Subcutaneous adipose tissue (tissue), 4 donors: Measurements from ENCODE around the gene SMIM22. TPM values are rescaled to one million over a fixed set of nuclear protein-coding genes. Genes with fewer than 3 reads are reported as not detected.

Source experiments
- small RNA-seq: library from RNA; depleted of rRNA; stranded (forward); fragments of <200 nt; gene quantifications from one replicate; pipeline ENCODE3, GENCODE V24; 2016
- total RNA-seq, 4 donors: library from RNA; depleted of rRNA; stranded (reverse); fragments of >200 nt; gene quantifications; one replicate each; pipeline ENCODE4 v1.1.0, GENCODE V29; 2016
- TF ChIP-seq, protein P1 (sequence below): fragments of 450-650 bp; IDR thresholded peaks from one replicate; pipeline ENCODE4 v1.5.1; 2016; ENCODE audit warnings: low read depth, mild to moderate bottlenecking, control low read depth, antibody characterized with exemption, moderate library complexity

Gene SMIM22
- total RNA-seq, 4 donors from 2014 or later: not detected

DNA sequence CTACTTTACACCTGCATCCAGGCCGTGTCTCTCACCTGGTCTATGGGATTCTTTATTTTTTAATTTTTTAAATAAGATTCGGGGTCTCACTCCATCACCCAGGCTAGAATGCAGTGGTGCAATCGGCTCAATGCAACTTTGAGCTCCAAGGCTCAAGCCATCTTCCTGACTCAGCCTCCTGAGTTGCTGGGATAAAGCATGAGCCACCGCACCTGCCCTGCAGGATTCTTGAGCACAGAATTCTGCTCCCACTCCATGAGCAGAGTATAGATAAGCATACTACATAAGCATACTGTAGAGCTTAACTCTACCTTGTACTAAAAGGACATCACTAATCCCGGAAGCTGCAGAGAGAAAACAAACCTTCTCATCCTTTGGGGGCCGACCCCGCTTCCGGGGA lies 36.4 kb downstream of the SMIM22 start:
- TF ChIP-seq, protein P1, sequence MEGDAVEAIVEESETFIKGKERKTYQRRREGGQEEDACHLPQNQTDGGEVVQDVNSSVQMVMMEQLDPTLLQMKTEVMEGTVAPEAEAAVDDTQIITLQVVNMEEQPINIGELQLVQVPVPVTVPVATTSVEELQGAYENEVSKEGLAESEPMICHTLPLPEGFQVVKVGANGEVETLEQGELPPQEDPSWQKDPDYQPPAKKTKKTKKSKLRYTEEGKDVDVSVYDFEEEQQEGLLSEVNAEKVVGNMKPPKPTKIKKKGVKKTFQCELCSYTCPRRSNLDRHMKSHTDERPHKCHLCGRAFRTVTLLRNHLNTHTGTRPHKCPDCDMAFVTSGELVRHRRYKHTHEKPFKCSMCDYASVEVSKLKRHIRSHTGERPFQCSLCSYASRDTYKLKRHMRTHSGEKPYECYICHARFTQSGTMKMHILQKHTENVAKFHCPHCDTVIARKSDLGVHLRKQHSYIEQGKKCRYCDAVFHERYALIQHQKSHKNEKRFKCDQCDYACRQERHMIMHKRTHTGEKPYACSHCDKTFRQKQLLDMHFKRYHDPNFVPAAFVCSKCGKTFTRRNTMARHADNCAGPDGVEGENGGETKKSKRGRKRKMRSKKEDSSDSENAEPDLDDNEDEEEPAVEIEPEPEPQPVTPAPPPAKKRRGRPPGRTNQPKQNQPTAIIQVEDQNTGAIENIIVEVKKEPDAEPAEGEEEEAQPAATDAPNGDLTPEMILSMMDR: no peak

DNA sequence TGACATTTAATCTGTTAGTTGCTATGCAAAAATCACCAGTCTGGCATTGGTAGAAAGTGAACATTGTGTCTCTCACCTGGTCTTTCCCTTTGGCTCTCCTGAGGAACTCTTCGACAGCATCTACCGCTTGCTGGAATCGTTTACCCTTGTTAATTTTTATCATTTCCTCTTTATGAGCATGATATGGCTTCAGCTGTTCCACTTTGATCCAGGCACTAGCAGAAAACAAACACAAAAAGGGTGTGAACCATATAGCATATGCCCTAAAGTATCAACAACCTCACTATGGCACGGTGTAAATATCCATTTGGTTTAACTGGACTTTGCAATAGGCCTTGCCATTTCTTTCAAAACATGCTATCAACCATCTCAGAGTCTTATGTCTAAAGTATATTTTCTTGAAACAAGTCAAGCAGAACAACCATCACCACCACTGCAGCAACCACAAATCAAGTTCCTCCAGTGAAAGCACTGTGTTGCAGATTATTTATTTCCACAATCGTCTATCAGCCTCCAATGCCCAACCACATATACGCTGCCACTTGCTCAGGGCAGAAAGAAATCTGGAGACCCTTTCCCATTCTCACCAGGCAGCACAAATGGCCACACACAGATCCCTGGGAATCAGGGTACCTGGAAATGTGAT lies 37.7 kb downstream of the SMIM22 start:
- TF ChIP-seq, protein P1: no peak

DNA sequence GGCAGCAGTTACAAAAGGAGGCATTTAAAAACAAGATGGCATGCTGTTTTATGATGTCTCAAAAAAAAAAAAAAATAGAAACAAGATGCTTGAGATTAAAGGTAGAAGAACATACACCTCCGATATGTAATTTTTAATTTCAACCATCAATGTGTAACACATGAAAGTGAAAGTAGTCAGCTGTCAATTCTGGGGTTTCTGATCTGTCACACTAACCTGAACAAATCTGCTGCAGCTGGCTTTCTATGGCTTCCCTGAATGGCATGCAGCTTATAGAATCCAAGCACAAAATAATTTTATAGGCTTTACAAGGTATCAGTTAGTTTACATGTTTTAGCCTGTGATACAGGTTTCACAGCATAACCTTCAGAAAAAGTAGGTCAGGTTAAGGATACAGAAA lies 38.4 kb downstream of the SMIM22 start:
- TF ChIP-seq, protein P1: no peak

DNA sequence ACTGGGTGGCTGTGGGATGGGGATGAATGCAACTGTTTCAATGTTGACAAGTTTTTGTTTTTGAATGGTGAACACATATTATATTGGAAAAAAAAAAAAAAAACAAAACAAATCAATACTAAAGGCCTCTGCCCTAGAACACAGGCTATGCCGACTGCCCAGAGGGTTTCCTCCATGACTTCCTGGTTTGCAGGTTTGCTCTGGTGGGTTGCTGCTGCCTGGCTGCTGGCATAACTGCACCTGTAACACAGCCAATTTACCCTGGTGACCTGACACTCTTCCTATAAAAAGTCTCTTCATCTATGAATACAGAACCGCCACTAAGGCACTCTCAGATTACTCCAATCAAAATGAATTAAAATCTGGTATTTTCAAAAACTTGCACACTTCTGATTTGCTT lies 41.6 kb downstream of the SMIM22 start:
- TF ChIP-seq, protein P1: no peak

DNA sequence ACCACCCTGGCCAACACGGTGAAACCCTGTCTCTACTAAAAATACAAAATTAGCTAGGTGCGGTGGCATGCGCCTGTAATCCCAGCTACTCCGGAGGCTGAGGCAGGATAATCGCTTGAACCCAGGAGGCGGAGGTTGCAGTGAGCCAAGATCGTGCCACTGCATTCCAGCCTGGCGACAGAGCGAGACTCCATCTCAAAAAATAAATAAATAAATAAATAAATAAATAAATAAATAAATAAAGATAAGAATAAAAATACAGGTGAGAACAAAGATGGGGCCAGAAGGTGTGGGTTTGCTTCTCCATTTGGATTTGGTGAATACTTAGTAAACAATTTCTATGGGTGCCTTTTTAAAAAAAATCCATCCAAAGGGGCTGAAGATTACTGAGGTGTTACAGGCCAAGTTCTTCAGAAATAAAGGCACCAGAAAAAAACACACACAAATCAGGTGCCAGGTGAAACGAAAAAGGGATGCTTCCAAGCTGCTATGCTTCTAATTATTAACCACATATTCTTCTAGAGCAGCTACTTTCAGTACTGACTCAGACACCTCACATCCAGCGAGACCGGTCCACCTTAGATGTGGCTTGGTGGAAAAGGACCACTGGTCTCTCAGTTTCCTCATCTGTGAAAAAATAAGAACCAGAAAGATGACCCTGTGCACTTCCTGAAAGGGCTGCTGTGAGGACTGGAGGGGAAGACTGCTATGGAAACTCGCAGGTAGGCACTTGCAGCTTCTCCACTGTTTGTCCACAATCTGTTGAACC lies 42.7 kb downstream of the SMIM22 start:
- TF ChIP-seq, protein P1: no peak

DNA sequence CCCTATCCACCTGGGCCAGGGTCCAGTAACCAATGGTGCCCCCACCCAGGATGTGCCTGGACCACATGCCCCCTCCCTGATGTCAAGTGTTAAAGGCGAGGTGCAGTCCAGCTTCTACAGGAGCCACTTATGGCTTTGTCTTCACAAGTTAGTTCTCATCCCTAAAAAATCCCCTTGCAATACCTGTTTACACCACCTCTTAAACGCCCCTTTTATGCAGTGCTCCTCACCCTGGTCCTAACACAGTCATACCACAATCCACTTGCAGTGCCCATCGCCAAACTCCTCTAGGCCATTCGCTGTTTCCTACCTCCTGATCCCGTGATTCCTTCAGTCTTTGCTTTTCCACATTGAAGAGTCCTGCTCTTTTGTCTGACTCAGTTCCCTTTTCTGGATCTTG lies 44.8 kb downstream of the SMIM22 start:
- TF ChIP-seq, protein P1: no peak

DNA sequence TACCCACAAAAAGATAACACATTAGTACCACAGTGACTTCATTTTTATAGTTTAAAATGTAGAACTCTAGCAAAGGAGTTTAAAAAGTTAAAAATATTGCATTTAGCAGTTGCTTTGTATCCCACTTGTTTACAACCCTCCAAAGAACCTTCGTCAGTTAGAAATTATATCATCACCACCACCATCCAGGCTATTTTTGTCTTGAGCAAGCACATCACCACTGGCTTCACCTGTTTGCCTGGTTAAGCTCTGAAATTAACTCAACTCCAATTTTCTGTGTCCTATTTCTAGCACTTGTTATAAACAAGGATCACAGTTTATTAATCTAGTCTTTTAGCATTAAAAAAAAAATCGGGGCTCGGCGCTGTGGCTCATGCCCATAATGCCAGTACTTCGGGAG lies 45.8 kb downstream of the SMIM22 start:
- TF ChIP-seq, protein P1: no peak

Small RNAs within 50 kb of the gene (small RNA-seq; reads per million reads assigned to genes)
- not detected for gene RF00017

Other genes with a start within 250 kb of the SMIM22 start
- gene C16orf96, start 239.0 kb upstream of the SMIM22 start, total RNA-seq: 1 to 10 TPM in 1 of 4 donors, not detected in 3; 1.1 TPM
- 1 to 10 TPM; 1.7 to 7.0 (median 4.2) TPM for gene UBALD1, start 180.5 kb upstream of the SMIM22 start, total RNA-seq
- 10 to 100 TPM; 21.2 to 44.5 (median 25.2) TPM for gene MGRN1, start 170.5 kb upstream of the SMIM22 start, total RNA-seq
- gene NUDT16L1, start 101.8 kb upstream of the SMIM22 start, total RNA-seq: 10 to 100 TPM; 11.7 to 38.8 (median 16.7) TPM
- gene ANKS3, start 61.1 kb upstream of the SMIM22 start, total RNA-seq: 10 to 100 TPM in 3 of 4 donors, 1 to 10 TPM in 1; 9.3 to 21.5 (median 13.2) TPM
- gene DNAAF8, start 60.8 kb upstream of the SMIM22 start, total RNA-seq: 1 to 10 TPM in 2 of 4 donors, under 1 TPM in 2; 0.44 to 1.6 (median 0.91) TPM
- 10 to 100 TPM in 1 of 4 donors, 1 to 10 TPM in 3; 3.8 to 11.7 (median 8.2) TPM for gene ZNF500, start 28.2 kb upstream of the SMIM22 start, total RNA-seq
- not detected for gene SEPTIN12, start 7.0 kb upstream of the SMIM22 start, total RNA-seq
- 1 to 10 TPM; 4.2 to 8.8 (median 5.5) TPM for gene ROGDI, start 7.3 kb downstream of the SMIM22 start, total RNA-seq
- gene GLYR1, start 51.9 kb downstream of the SMIM22 start, total RNA-seq: 10 to 100 TPM; 38.8 to 64.7 (median 41.5) TPM
- gene UBN1, start 52.1 kb downstream of the SMIM22 start, total RNA-seq: 10 to 100 TPM; 21.1 to 48.2 (median 37.2) TPM
- gene PPL, start 141.8 kb downstream of the SMIM22 start, total RNA-seq: 100 to 1,000 TPM in 2 of 4 donors, 10 to 100 TPM in 2; 67.5 to 239 (median 111) TPM
- under 1 TPM; 0.33 to 0.68 (median 0.61) TPM for gene SEC14L5, start 163.0 kb downstream of the SMIM22 start, total RNA-seq
- gene NAGPA, start 238.6 kb downstream of the SMIM22 start, total RNA-seq: 10 to 100 TPM in 3 of 4 donors, 1 to 10 TPM in 1; 5.9 to 37.9 (median 30.1) TPM